Ammon's horn (tissue), 1 donor: ENCODE data around the gene TBC1D22A.
A peak's percentile ranks its signal among the peaks of the same experiment; 100 is the strongest.
"Not testable (repeated sequence)": the region's sequence is repeated elsewhere in the genome, so short reads cannot be mapped to it uniquely, and the experiment has no call there.

Source experiments
- DNase-seq: peaks from one replicate; pipeline ENCODE4 v3.0.0-alpha.2; 2016; ENCODE audit warnings: low spot score

The TBC1D22A gene

GRCh38 chr22:46813816-46814597 is 51.6 kb downstream of the TBC1D22A start:
- DNase-seq, result no peak

- DNase-seq, result no peak
Observed at GRCh38 chr22:46815132-46815531, 52.7 kb downstream of the TBC1D22A start.

- no peak for DNase-seq
Observed at GRCh38 chr22:46815559-46815895, 53.1 kb downstream of the TBC1D22A start.

GRCh38 chr22:46815896-46816731 is 53.7 kb downstream of the TBC1D22A start:
- DNase-seq, result peak; percentile 56

- DNase-seq, result not testable (repeated sequence)
Observed at GRCh38 chr22:46817390-46817789, 54.9 kb downstream of the TBC1D22A start.

- no peak for DNase-seq
Observed at GRCh38 chr22:46823248-46823647, 60.8 kb downstream of the TBC1D22A start.

- no peak for DNase-seq
Observed at GRCh38 chr22:46823654-46824053, 61.2 kb downstream of the TBC1D22A start.

- DNase-seq, result no peak
Observed at GRCh38 chr22:46824344-46824909, 62.0 kb downstream of the TBC1D22A start.

GRCh38 chr22:46824980-46825544 is 62.6 kb downstream of the TBC1D22A start:
- no peak for DNase-seq

- no peak for DNase-seq
Observed at GRCh38 chr22:46826438-46827135, 64.1 kb downstream of the TBC1D22A start.

GRCh38 chr22:46827136-46827780 is 64.8 kb downstream of the TBC1D22A start:
- DNase-seq, result no peak

- DNase-seq, result no peak
Observed at GRCh38 chr22:46827781-46828180, 65.3 kb downstream of the TBC1D22A start.

GRCh38 chr22:46828323-46828900 is 66.0 kb downstream of the TBC1D22A start:
- DNase-seq, result no peak

- DNase-seq, result no peak
Observed at GRCh38 chr22:46829117-46829891, 66.9 kb downstream of the TBC1D22A start.

- DNase-seq, result peak; percentile 72
Observed at GRCh38 chr22:46829941-46830715, 67.7 kb downstream of the TBC1D22A start.

- no peak for DNase-seq
Observed at GRCh38 chr22:46830841-46831240, 68.4 kb downstream of the TBC1D22A start.

- DNase-seq, result no peak
Observed at GRCh38 chr22:46833228-46833627, 70.8 kb downstream of the TBC1D22A start.

- DNase-seq, result no peak
Observed at GRCh38 chr22:46834021-46834737, 71.7 kb downstream of the TBC1D22A start.

- no peak for DNase-seq
Observed at GRCh38 chr22:46835288-46835687, 72.8 kb downstream of the TBC1D22A start.
